ENCODE data around the gene C16orf78.

Gene C16orf78

DNA sequence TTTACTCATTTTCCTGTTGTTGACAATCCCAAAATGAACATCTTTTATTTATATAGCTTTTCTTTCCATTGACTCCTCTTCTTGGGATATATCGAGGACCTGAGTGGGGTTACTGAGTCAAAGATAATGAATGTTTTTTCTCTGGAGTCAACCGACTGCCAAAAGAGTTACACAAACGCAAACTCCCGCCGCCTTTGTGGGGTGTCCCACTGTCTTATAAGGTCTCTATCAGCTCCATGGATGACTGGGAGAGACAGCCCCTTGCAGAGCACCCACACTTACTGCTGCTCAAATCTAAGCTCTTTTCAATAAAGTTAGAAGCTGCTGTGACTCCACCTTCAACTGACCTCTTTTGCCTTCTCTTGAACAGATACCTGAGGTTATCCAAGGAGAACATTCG is 25.2 kb downstream of the C16orf78 start:
- no peak for DNase-seq

DNA sequence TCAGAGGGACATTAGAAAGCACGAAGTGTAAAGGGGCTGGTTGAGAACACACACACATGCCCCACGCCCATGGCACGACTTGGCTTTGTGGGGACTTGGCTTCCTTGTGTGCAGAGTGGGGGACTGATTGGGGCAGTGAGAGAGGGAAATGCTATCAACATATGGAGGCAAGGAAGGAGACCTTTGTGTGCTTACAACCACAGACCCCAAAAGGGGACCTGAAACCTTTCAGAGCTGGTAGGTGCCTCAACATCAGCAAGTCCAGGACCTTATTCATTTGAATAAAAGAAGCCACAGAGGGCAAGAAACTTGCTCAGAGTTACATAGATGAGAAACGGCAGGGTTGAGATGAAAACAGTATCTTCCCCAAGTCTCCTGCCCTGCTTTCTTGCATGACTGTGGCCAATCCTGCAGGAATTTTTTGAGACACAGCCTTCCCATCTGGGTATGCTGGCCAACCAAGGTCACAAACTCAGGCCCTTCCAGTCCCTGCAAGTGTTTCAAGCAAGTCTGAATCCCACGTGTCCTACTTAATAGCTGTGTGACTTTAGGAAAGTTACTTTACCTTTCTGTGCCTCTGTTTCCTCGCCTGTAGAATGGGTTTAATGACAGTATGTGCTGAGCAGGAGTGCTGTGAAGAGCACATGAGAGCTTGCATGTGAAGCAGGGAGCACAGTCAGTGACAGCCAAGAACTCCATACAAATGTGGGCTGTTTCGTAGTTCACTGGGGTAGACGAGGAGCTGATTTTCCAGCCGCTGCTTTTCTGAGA is 26.2 kb downstream of the C16orf78 start:
- DNase-seq: no peak

DNA sequence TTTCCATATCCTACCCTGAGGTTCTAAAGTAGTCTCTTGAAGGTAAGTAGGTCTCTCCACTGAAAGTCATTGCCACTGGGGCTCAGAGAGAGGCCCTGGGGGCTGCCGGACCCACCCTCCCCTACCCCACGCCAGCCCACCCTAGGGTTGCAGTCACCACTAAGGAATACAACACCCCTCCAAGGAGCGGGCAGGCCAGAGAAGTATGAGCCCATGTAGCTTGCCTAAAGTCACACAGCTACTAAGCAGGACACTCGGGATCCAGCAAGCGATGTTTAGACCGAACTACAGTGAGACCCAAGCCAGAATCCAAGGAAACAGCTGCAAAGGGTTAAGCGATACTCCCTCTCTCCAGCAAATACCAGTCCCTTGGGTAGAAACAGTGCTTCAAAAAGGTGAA is 27.0 kb downstream of the C16orf78 start:
- no peak for DNase-seq

DNA sequence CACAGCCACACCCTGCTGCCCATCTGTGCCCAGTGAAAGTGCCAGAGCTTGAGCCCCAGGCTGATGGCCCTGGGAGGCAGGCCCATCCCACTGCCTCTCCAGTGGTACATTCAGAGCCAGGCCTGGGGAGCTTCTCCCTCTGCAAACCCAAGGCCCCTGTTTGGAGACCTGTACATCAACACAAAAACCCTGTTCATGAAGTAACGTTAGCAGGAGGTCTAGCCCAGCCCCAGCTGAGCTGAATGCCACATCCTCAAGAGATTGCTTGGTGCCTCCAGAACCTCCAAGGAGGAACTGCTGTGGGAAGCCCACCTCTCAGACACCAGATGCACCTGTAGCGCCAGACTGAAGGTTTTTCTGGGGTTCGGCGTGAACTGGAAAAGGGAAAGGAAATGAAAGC is 31.5 kb downstream of the C16orf78 start:
- no peak for DNase-seq

DNA sequence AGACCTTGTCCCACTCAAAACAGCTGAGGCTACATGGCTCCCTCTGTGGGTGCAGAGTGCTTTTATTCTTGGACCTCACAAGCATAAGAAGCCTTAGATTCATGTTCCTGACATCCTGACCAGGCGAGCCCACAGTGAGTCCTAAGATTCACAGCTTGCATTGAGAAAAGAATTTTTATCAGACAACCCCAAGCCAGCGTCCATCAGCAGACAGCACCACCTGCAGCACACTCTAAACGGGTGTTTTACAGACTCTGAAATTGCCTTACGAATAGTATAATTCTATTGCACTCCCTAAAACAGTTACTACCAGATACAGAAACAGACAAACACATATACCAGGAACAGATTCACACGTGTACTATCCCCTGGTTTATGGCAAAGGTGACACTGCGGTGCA is 31.9 kb downstream of the C16orf78 start:
- no peak for DNase-seq

DNA sequence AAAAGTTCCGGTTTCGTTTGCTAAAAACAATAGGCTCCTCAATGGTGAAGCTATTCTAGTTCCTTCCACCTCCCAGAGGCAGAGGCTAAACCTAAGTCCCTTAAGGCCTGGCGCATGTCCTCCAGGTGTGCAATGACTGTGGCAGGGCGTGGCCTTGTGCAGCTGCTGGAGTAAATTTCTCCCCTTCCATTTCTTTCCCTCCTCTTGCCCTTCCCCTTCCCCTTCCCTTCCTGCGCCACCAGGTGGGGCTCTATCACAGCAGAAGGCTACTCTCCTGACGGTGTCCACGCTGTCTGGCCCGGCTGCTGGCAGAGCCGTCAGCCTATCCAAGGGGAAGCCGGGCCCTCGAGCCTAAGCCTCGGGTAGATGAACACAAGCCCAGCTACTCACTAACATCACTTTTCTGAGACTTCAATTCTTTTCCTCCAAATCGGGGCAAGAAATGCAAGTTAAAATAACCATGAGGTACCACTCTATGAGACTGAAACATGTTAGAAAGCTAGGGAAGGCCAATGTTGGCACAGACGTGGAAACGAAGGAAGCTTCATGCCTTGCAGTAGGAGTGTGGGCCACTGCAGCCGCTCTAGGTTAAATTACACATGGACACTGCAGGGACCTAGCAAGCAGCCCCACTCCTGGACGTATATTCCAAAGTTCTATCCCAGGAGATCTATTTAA is 34.4 kb downstream of the C16orf78 start:
- DNase-seq: peak; percentile 94

DNA sequence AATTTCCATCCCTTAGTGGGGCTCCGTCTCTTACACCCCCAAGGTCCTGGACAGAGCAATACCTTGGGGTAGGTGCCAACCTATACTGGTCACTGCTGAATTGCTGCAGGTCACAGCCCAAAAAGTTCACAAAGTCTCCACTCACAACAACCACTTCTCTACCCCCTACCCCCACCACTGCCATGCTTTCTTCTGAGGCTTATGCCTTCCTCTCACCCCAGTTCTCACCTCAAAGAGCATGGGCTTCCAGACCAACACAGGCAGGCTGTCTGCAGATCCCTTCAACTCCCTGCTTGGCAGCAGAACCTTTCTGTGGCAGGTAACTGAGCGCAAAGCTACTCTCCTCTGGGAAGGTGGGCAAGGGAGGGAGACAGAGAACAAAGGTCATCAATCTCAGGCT is 35.5 kb downstream of the C16orf78 start:
- no peak for DNase-seq

DNA sequence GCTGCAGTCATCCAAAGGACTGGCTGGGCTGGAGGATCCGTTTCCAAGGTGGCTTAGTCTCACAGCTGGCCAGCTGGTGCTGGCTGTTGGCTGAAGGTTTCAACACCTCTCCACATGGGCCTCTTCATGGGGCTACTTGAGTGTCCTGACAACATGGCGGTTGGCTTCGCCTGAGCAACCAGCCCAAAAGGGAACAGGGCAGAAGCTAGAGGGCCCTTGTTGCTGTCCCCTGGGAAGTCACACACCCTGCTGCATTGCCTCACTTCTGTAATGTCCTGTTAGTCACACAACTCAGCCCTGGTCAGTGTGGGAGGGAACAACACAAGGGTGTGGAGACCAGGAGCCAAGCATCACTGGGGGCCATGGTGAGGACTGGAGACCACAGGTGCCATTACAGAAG is 36.6 kb downstream of the C16orf78 start:
- no peak for DNase-seq

DNA sequence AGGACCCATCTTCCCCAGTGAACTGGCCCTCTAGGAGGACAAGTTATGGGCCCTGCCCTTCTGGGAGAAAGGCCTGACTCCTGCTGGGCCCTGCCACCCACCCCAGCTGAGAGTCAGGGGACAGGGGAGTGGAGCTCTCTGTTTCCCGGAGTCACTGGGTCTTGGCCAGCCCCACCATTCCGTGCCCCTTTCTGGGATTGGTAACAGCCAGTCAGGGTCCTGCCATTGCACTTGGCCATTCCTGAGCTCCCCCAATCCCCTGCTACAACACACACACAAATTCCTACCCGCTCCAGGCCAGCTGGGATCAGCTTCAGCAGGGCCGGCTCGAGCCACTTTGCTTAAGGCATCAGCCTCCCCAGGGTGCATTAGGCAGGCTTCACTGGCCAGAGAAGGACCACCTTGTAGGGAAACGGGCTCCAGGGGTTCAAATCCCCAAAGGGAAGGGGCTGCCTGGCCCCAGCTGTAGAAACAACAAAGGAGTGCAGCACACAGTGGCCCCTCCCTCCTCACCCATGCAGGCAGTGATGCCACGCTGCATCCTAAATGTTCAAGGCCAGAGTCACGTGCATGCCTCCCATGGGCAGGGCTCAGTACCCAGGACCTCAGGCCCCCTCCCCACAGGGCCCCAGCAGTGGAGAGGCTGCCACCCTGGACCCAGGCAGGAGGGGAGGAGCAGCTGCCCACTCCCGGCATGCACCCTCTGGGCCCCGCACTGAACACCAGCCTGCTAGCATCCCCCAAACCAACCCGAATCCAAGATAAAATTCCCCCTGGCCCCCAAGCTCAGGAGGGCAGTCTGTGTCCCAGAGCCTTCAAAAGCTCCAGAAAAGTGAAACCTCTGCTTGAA is 37.7 kb downstream of the C16orf78 start:
- no peak for DNase-seq

DNA sequence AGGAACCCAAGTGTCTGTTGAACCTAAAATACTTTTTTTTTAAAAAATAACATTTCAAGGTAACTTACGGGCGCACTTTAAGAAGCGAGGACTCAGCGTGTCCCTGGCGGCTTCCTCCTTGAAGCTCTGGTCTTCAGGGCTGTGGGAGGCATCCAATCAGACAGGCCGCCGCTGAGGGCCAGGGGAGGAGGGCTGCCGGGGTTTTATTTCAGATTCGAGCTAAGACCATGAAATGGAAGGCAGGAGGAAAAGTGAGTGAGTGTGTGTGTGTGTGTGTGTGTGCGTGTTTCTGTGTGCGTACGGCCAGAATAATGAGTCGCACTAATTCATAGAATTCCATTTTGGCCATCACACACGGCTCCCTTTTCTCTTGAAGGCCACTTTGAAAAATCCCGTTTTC is 41.1 kb downstream of the C16orf78 start:
- no peak for DNase-seq

DNA sequence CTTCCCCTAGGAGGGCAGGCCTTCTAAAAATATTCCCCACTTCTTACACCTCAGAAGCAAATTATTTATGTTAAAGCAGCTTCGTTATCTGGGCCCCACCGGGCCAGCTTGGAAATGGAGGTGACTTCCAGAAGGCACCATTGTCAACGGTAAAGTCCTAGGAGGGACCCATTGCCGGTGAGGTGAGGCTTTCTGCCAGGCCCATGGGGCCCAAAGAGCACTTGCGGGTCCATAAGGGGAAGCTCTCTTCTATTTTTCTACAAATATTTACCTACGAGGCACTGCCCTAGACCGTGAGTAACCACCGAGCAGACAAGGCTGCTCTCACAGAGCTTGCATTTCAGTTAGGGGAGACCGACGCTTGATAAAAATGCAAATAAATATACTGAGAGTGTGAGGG is 41.5 kb downstream of the C16orf78 start:
- no peak for DNase-seq

DNA sequence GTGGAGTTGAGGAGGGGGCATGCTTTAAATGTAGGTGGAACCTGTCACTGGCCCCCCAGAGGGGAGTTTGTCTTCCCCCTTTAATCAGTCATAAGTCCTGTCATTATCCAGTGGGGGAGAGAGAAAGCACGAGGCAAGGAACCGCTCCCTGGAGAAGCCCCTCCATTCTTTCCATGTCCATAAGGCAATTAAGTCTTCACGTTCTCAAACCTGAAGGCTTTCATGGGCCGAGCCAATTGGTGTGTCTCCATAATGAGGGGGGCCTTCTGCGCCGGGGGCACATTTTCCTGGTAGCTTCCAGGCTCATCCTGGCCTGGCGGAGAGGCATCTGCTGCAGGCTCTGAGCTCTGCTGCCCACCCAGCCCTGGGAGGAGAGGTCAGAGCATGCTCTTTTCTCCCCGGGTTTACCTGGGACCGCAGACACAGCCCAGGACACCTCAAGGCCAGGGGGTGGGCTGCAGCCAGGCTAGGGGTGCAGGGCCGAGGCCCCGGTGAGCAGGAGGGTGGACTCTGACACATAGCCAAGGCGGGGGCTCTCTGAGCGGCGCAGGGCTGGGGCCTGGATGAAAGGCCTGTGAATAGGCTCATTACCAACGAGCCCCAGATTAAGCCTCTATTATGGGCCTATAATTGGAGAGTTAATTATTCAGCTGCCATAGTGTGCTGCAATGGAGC is 42.5 kb downstream of the C16orf78 start:
- no peak for DNase-seq

DNA sequence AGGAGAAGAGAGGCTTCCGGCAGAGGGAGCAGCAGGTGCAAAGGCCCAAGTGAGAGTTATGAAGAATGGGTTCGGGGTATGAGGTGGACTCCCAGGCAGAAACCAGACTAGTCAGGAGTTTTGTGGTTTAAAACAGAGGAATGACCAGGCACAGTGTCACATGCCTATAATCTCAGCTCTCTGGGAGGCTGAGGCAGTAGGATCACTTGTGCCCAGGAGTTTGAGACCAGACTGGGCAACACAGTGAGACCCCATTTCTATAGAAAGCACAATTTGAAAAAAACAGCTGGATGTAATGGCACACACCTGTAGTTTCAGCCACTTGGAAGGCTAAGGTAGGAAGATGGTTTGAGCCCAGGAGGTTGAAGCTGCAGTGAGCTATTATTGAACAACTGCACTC is 43.8 kb downstream of the C16orf78 start:
- no peak for DNase-seq

DNA sequence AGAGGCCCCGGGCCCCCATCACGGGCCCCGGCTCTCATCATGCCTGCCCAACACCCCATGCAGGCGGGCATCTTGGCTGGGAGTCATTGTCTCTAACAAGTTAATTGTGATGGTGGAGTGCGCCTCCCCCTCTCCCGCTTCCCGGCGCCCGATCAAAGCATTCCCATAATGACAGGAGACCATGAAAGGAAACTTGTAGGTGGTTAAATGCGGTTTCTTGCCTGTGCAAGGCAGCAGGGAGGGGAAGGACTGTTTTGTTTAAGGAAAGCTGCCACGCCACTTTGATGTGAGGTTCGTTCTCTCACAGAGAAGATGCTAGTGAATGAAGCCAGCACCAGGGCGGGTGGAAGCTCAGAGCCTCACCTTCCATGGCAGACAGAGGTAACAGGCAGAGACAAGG is 45.4 kb downstream of the C16orf78 start:
- no peak for DNase-seq

DNA sequence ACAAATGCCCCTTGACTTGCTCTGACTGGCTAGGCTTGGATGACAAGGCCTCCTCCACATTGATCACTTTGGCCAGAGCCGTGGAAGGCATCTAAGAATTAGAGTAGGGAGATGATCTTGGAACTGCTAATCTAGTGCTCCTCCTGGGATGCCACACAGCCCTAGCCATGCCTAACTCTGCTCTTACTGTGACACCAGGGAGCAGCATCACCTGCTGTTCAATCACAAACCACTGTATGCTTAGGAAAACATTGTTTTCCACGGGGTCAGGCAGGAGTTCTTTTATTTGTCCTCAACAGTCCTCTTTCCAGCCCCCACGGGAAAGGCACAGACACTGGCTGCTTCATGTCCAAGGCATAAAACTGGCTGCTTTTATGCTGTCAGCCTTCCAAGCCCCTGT is 46.3 kb downstream of the C16orf78 start:
- peak; percentile 13 for DNase-seq

DNA sequence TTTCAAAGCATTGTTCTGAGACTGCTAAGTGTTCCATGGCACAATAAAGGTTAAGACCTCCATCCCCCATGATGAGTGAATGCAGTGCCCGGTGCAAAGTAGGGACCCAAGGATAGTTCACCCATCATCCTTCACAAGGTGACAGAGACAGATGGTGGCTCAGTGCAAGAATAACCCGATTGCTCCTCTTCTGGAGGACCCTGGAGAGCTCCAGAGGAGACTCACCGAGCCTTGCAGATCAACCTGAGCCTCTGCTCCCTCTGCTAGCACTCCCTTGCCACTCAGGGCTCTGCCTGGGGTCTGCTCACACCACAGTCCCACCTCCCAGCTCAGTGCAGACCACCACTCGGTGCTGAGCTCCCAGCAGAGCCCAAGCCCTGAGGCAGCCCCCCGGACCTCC is 49.3 kb downstream of the C16orf78 start:
- DNase-seq: no peak

DNA sequence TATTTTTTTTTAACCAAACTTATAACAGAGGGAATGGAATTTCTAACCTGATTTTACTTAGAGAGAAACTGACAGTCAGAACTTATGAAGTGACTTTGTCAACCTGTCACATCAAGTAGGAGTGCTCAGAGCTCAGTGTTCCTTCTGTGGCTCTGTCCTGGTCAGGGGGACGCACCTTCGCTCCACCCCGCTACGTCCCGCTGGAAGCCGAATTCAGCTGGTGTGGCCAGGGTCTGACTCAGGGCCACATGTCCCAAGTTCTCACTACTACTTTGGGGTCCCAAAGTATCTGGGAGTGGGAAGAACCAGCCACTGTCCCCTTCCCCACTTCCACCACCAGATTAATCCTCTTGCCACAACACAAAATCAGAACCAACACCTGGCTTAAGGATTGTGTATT is 51.4 kb downstream of the C16orf78 start:
- no peak for DNase-seq

DNA sequence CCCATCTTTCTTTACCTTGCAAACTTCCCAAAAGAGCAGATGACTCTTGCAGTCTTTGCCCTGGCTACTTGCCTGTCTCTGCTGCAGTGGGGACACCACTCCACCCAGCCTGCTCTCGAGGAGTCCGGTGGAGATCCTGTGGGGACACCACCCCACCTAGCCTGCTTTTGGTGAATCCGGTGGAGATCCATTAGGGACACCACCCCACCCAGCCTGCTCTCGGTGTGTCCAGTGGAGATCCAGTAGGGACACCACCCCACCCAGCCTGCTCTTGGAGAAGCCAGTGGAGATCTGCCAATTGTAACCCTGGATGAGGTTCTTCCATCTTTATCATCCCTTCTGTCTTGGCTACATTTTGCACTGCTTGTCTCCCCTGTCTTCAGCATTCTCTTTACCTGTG is 54.2 kb downstream of the C16orf78 start:
- DNase-seq: no peak

DNA sequence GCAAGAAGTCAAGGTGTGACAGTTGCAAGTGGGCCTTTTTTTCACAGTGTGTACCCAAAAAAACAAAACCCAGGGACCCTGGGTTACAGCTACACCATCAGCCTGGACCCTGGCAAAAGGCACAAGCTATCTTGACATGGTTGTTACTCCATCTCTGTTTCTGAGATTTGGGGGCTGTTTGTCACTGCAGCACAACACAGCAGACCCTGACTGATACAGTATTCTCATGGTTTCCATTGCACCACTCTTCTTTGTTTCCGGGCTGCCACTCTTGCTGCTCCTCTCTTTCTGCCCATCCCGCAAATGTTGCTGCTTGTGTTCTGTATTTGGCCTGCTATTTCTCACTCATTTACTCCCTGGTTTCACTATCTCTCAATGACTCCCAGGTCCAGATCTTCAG is 55.2 kb downstream of the C16orf78 start:
- DNase-seq: no peak

DNA sequence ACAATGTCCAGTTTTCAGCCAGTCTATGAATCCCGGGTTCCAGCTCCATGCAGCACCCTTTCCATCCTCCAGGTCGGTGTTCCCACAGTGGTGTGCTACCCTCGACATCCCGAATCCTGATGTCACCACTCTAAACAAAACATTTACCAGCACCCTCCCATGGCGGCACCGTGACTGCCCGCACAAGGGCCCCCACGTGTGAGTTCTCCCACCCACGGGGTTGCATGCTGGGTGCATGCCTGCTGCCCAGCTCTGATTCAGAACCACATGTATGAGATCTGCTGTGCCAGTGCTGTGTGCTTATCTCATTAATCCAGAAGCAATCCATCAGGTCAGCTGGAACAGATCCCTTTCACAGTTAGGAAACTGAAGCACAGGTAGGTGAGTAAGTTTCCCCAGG is 57.4 kb downstream of the C16orf78 start:
- no peak for DNase-seq

DNA sequence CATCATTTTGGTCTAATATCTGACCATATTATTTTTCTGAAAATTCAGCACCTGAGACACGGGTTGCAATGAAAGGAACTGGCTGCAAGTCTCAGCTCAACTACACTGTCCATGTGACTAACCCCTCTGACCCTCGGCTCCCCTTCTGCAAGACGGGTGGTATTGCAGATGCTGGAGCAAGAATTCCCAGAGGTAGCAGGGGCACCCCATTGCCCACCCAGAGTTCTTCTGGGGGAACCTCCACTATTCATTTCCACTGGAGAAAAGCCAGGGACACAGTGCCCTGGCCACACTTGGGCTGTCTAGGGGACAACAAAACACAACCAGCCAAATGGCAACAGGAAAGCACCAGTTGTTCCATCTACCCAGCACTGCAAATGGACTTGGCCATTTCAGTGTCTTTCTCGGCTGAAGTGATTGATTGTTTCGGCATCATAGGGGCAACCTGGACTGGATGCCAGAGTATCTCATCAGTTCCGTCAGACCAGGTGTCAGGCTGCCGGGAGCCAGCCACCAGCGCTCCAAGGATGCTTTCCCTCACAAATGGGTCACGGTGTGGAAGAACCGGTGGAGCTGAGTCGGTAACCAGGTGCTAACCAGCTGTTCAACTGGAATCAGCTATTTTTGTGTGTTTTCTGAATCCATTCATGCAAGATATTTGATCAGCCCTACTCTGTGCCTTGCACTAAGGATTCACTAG is 58.1 kb downstream of the C16orf78 start:
- DNase-seq: no peak

DNA sequence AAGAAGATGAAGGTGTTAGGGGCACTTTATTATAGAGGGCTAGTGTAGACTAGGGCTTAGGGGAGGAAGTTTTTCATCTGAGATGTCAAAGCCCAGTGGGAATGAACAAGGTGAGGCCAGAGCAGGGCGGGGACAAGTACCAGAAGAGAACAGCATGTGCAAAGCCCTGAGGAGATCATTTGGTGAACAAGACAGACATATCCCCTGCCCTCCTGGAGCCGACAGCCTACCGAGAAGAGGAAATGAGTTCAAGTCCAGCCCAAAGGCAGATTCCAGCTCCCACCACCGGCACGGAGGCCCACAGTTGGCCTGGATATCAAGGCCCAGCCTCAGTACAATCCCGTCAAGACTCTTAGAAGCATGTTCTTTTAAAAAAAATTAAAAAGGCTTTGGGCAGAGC is 61.1 kb downstream of the C16orf78 start:
- no peak for DNase-seq

DNA sequence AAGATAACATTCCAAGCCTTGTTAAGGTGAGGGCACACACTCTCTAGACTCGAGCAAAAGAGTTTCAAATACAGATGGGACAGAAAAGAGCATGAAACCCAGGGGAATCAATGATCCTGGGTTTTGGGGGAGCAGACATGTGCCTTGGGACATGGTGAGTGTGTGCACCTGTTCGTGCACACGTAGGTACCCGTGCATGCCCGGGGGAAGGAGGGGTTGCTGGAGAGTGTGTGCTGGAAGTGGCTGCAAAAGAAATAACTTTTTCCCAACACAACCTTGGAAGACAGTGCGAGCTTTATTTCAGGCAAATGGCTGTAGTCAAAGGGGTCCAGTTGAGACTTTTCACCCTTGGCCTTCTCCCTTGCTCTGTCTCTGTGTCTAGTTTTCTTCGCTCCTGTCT is 62.6 kb downstream of the C16orf78 start:
- DNase-seq: no peak
